HFFc6 (cell line): ENCODE measurements around the gene LINC01488. TPM values are rescaled to one million over a fixed set of nuclear protein-coding genes. Genes with fewer than 3 reads are reported as not detected.

Experiments used
- DNase-seq: peaks from one replicate; pipeline ENCODE4 v3.0.0-alpha.2; 2018
- H3K27ac Mint-ChIP-seq: 2 replicates; pipeline ENCODE4 v1.8.0; 2020; ENCODE audit warnings: mild to moderate bottlenecking, mixed read lengths
- H3K27me3 Mint-ChIP-seq: 2 replicates; pipeline ENCODE4 v1.8.0; 2021; ENCODE audit warnings: mild to moderate bottlenecking, moderate library complexity, mixed read lengths; ENCODE audit not compliant: insufficient read depth
- H3K36me3 Mint-ChIP-seq: 2 replicates; pipeline ENCODE4 v1.8.0; 2021; ENCODE audit warnings: low read depth, mixed read lengths
- H3K4me1 Mint-ChIP-seq: 2 replicates; pipeline ENCODE4 v1.8.0; 2020; ENCODE audit warnings: low read depth, mixed read lengths
- H3K4me3 Mint-ChIP-seq: 2 replicates; pipeline ENCODE4 v1.8.0; 2020; ENCODE audit warnings: mild to moderate bottlenecking, moderate library complexity, mixed read lengths
- H3K9me3 Mint-ChIP-seq: 2 replicates; pipeline ENCODE4 v1.8.0; 2020; ENCODE audit warnings: mild to moderate bottlenecking, mixed read lengths
- total RNA-seq, 6 experiments: library from RNA; stranded (reverse); fragmentation: NEBNext Ultra II Directional; extraction: Animal tissue kit (Norgen Biotek cat#: 25700); gene quantifications; 2 replicates in 1 of 6; 3 replicates in 5 of 6; pipeline ENCODE4 v1.2.3, GENCODE V29; 2021
- TF ChIP-seq, protein P1 (sequence below): fragments of 200-600 bp; sonication (generic); IDR thresholded peaks from 2 replicates; pipeline ENCODE4 v1.5.0; 2021; ENCODE audit warnings: antibody characterized with exemption, mild to moderate bottlenecking

LINC01488 gene
- total RNA-seq, 6 experiments from 2014 or later, result not detected

DNA sequence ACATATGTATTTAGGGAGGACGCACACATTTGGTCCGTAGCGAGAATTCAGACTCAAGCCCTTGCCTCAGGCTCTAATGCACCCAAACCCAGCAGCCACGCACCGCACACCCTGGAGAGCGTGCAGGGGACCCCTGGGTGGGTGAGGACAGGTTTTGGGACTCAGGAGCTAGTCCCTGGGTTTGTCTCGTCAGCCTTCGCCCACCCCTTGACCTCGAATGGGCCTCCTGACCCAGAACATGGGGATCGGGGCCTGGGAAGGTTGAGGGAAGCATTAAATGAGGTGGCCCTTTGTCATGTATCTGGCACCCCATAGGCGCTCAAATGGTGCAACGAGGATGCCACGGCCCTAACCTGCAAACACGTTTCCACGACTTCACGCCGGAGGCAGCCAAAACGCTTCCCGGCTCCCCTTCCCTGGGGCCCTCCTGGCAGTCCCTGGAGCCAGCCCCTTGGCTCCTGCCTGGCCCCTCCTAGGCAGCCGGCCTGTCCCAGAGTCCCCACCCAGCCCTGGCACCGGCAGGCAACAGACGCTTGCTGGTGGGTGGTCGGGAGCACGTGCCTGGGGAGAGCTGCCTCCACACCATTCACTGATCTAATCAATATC lies 5.5 kb upstream of the LINC01488 start:
- Mint-ChIP-seq H3K9me3 (peaks cover 16% of the 10 kb centered on the region), H3K4me3 (no peak overlapping the region), H3K27ac (no peak overlapping the region), H3K27me3 (peaks cover 3% of the 10 kb centered on the region), H3K36me3 (peaks cover 11% of the 10 kb centered on the region), H3K4me1 (peaks cover 5% of the 10 kb centered on the region; the same call in 1 of the 2 replicates)
- no peak for DNase-seq
- TF ChIP-seq, protein P1, sequence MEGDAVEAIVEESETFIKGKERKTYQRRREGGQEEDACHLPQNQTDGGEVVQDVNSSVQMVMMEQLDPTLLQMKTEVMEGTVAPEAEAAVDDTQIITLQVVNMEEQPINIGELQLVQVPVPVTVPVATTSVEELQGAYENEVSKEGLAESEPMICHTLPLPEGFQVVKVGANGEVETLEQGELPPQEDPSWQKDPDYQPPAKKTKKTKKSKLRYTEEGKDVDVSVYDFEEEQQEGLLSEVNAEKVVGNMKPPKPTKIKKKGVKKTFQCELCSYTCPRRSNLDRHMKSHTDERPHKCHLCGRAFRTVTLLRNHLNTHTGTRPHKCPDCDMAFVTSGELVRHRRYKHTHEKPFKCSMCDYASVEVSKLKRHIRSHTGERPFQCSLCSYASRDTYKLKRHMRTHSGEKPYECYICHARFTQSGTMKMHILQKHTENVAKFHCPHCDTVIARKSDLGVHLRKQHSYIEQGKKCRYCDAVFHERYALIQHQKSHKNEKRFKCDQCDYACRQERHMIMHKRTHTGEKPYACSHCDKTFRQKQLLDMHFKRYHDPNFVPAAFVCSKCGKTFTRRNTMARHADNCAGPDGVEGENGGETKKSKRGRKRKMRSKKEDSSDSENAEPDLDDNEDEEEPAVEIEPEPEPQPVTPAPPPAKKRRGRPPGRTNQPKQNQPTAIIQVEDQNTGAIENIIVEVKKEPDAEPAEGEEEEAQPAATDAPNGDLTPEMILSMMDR, result no peak

DNA sequence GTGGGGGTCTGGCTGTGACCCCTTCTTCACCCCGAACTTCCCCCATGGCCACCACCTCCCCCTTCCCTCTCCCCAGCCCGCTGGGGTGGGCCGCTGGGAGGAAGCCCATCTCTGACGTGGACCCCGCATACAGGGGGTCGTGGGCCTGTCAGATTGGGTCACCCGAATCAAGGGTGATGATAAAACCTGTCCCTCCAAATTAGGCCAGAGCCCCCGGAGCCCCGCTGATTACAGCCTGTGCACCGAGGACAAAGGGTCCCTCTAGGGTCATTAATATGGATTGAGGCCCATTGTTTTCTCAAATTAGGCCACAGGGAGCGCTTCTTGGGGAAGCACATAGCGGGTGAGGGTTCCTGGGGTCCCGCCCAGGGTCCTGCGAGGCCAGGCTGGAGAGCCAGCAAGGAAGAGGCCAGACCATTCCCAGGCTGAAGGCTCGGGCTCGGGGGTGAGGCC lies 4.9 kb upstream of the LINC01488 start:
- H3K27ac Mint-ChIP-seq, result no peak overlapping the region
- peaks cover 3% of the 10 kb centered on the region for H3K27me3 Mint-ChIP-seq
- peaks cover 5% of the 10 kb centered on the region; the same call in 1 of the 2 replicates for H3K4me1 Mint-ChIP-seq
- H3K9me3 Mint-ChIP-seq, result peaks cover 16% of the 10 kb centered on the region
- H3K36me3 Mint-ChIP-seq, result peaks cover 11% of the 10 kb centered on the region
- no peak overlapping the region for H3K4me3 Mint-ChIP-seq
- TF ChIP-seq, protein P1, result no peak
- DNase-seq, result no peak

DNA sequence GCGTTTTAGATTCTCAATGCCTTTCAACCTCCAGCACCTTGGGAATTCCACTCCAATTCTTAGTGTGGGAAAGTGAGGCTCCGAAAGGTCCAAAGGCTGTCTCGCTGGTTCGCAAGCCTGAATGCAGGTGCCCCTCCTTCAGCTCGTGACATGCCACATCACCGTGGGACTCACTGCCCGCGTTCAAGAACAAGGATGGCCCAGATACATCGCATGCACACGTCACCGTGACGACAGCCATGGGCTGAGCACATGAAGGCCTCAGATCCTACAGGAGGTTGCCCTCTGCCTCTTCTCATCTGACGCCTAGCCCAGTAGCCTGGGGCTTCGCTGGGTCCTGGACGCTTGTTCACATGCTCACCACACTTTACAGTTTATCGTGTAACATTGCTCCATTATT lies 4.4 kb upstream of the LINC01488 start:
- TF ChIP-seq, protein P1, result no peak
- H3K27me3 Mint-ChIP-seq, result peaks cover 3% of the 10 kb centered on the region

DNA sequence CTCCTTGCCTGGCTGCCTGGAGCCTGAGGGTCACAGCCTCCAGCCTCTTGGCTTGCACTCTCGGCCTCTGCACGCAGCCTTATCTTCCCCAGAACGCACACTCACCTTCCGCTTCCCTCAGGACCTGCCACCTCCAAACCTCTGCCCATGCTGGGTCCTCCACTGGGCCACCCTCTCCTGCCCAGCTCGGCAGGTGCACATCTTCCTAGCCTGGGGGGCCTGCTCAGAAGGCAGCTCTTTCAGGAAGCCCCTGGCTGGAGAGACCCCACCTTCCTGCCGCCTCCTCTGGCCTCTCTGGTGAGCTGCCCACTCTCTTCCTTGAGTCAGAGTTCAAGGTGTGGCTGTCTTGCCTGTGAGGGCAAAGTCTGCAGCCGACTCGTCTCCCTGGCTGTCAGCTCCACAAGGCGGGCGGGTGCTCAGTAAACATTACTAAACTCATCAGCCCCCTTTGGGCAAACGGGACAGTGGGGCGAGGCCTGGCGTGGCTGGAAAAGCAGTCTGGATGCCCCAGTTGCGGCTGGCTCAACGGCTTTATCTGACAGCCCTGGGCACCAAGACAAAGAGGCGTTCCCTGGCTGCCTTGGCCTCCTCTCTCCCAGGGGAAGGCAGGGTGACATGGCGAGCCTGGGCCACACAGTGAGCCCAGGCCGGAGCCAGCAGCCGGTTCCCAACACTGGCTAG lies 1.7 kb upstream of the LINC01488 start:
- H3K4me1 Mint-ChIP-seq, result peaks cover 5% of the 10 kb centered on the region; the same call in 1 of the 2 replicates
- TF ChIP-seq, protein P1, result no peak
- no peak overlapping the region for H3K27ac Mint-ChIP-seq
- H3K4me3 Mint-ChIP-seq, result no peak overlapping the region
- H3K27me3 Mint-ChIP-seq, result peaks cover 5% of the 10 kb centered on the region
- no peak for DNase-seq
- no peaks in the 10 kb centered on the region for H3K9me3 Mint-ChIP-seq
- no peaks in the 10 kb centered on the region for H3K36me3 Mint-ChIP-seq

More for the DNA sequence above, 4.4 kb upstream of the LINC01488 start:
- peaks cover 5% of the 10 kb centered on the region; the same call in 1 of the 2 replicates for H3K4me1 Mint-ChIP-seq
- H3K36me3 Mint-ChIP-seq, result peaks cover 11% of the 10 kb centered on the region
- peaks cover 16% of the 10 kb centered on the region for H3K9me3 Mint-ChIP-seq
- no peak overlapping the region for H3K4me3 Mint-ChIP-seq
- no peak overlapping the region for H3K27ac Mint-ChIP-seq
- DNase-seq, result no peak

DNA sequence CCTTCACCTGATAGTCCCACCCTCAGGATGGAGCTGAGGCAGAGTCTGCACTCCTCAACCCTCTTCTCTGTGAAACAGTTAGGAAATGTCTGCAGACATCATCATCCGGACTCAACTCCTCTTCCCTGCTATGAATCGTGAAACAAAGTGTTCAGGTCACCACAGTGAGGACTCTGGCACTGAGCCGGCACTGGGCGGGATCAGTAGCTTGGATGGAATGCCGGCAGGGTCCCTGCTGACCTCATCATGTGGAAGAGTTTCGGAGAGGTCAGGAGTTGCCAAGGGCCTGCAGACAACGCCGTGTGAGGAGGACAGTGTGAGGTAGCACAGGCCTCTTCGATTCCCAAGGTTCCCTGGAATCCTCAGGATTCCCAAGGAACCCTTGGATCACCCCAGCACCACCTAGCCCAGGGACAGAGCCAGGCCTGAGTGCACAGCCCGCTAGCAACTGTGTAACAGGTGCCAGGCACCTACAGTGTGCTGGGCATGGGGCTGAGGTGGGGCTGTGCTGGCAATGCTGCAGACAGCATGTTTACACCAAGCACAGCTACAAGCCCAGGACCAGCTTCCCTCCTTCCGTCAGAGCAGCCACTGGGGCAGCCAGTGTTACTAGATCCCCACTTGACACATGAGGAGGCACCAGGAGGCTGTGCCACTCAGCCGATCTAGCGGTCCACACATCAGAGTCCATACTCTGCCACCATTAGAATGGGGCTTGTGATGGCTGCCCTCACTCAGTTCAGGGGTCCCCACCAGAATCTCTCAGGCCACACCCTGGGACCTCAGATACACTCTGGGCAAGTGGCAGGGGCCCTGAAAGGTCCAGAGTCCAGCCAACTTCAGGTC lies 693 bp upstream of the LINC01488 start:
- peaks cover 5% of the 10 kb centered on the region for H3K27me3 Mint-ChIP-seq

More for the DNA sequence above, 693 bp upstream of the LINC01488 start:
- TF ChIP-seq, protein P1, result no peak
- peaks cover 14% of the 10 kb centered on the region for H3K4me1 Mint-ChIP-seq
- no peak overlapping the region for H3K4me3 Mint-ChIP-seq
- H3K36me3 Mint-ChIP-seq, result no peaks in the 10 kb centered on the region
- no peak overlapping the region for H3K27ac Mint-ChIP-seq
- no peak for DNase-seq
- H3K9me3 Mint-ChIP-seq, result no peaks in the 10 kb centered on the region
